Prostate gland (tissue), 2 donors: Measurements from ENCODE around the gene EPC2.

Experiments
- CTCF ChIP-seq, 4 experiments: fragments of 200-600 bp in 2 of 4; fragments of 450-650 bp in 2 of 4; sonication (generic) in 2 of 4; IDR thresholded peaks; 1 replicate in 3 of 4; 2 replicates in 1 of 4; pipeline ENCODE4 v1.5.1; 2016 to 2019; ENCODE audit warnings: antibody characterized with exemption in 4 of 4, mild to moderate bottlenecking in 2 of 4, moderate library complexity in 2 of 4
- POLR2A ChIP-seq: fragments of 450-650 bp; IDR thresholded peaks from one replicate; pipeline ENCODE4 v1.6.1; 2016; ENCODE audit warnings: antibody characterized with exemption, mild to moderate bottlenecking
- POLR2AphosphoS5 ChIP-seq: sonication (generic); formaldehyde crosslinking; IDR thresholded peaks from one replicate; pipeline ENCODE4 v1.6.1; 2017; ENCODE audit warnings: antibody characterized with exemption

DNA sequence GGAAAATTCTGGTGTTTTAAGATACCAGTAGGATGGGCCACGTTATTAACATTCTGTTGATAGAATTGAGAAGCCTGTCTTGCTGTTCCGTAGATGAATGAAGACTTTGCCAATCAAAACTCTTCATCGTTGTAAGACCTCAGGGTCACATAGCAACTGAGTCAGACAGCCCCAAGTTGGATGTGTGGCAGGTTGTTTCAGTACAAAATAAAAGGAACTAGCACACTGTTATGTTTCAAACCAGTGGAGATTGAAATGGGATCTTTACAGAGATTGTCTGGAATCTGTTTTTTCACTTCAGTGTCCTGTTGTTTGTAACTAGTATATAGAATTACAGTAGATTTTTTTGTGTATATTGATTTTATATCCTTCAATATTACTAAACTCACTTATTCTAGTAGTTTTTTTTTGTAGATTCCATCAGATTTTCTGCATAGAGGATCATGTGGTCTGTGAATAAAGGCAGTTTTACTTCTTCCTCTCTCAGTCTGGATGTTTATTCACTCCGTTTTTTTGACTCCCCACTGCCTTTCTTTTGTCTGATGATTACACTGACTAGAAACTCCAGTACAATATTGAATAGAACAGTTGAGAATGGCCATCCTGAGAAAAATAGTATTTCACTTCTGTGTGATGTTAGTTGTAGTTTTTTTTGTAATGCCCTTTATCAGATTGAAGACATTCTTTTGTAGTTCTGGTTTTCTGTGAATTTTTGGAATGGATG is 22.7 kb downstream of the EPC2 start:
- no peak for TF ChIP-seq CTCF (IDR thresholded peaks at IDR 0.05)
- TF ChIP-seq POLR2A, result no peak
- no peak for TF ChIP-seq POLR2AphosphoS5
